IMR-90 (cell line): ENCODE data around the gene PLAAT2. TPM values are rescaled to one million over a fixed set of nuclear protein-coding genes. Genes with fewer than 3 reads are reported as not detected.

Experiments used
- ATAC-seq: fragments of 200-7000 bp; cut with Tn5 transposase; 2 replicates; pipeline ENCODE4 v1.9.1; 2020; ENCODE audit warnings: low read depth, mild to moderate bottlenecking, moderate library complexity
- BruUV-seq: library from RNA; stranded (reverse); fragments of 400-500 nt; replicated peaks from 2 replicates; lab custom pipeline; 2021; lab: Mats Ljungman, UMichigan
- CTCF ChIA-PET: fragments of 300-600 bp; formaldehyde crosslinking; extraction: SDS; loops from one replicate; lab custom pipeline; 2021; ENCODE audit warnings: antibody characterized with exemption; lab: Yijun Ruan, JAX
- POLR2A ChIA-PET: fragments of 300-600 bp; sonication (Branson Sonifier 250); formaldehyde crosslinking; loops from one replicate; lab custom pipeline; 2022; ENCODE audit warnings: antibody characterized with exemption; ENCODE audit not compliant: unreplicated experiment; lab: Charles Lee
- DNase-seq: peaks from one replicate; pipeline ENCODE4 v3.0.0; 2013
- H2AFZ ChIP-seq: replicated peaks from 2 replicates; pipeline ENCODE3; 2013; ENCODE audit warnings: low read length, mild to moderate bottlenecking; ENCODE audit not compliant: poor library complexity
- H2AK5ac ChIP-seq: 2 replicates; pipeline ENCODE4 v1.6.1; 2013; ENCODE audit warnings: low read depth, low read length, inconsistent platforms
- H2AK9ac ChIP-seq: replicated peaks from 2 replicates; pipeline ENCODE3; 2013; ENCODE audit warnings: mild to moderate bottlenecking, low read depth, low read length, moderate library complexity; ENCODE audit not compliant: poor library complexity
- H2BK120ac ChIP-seq: 2 replicates; pipeline ENCODE4 v1.6.1; 2013; ENCODE audit warnings: low read depth, low read length, inconsistent platforms
- H2BK15ac ChIP-seq: 3 replicates; pipeline ENCODE4 v1.6.1; 2013; ENCODE audit warnings: low read depth, low read length, inconsistent platforms
- H2BK20ac ChIP-seq: 2 replicates; pipeline ENCODE4 v1.6.1; 2013; ENCODE audit warnings: low read depth, mild to moderate bottlenecking, inconsistent platforms, low read length, moderate library complexity
- H2BK5ac ChIP-seq: 2 replicates; pipeline ENCODE4 v1.6.1; 2013; ENCODE audit warnings: mild to moderate bottlenecking, low read depth, low read length, inconsistent platforms; ENCODE audit not compliant: poor library complexity, severe bottlenecking
- H3K14ac ChIP-seq: replicated peaks from 2 replicates; pipeline ENCODE4 v1.6.1; 2013; ENCODE audit warnings: low read depth, low read length, inconsistent platforms
- H3K18ac ChIP-seq: 2 replicates; pipeline ENCODE4 v1.6.1; 2013; ENCODE audit warnings: low read depth, low read length, control low read depth
- H3K23ac ChIP-seq: 2 replicates; pipeline ENCODE4 v1.6.1; 2013; ENCODE audit warnings: low read depth, low read length, inconsistent platforms
- H3K27ac ChIP-seq: 2 replicates; pipeline ENCODE4 v1.5.1; 2013; ENCODE audit warnings: mild to moderate bottlenecking, control low read depth, low read length; ENCODE audit not compliant: insufficient read depth
- H3K27me3 ChIP-seq: 2 replicates; pipeline ENCODE4 v1.6.1; 2013; ENCODE audit warnings: low read length; ENCODE audit not compliant: control insufficient read depth, insufficient read depth
- H3K36me3 ChIP-seq: 2 replicates; pipeline ENCODE4 v1.6.1; 2013; ENCODE audit warnings: low read length, mixed read lengths; ENCODE audit not compliant: control insufficient read depth, insufficient read depth
- H3K4ac ChIP-seq: 2 replicates; pipeline ENCODE4 v1.6.1; 2013; ENCODE audit warnings: low read depth, low read length, inconsistent platforms
- H3K4me1 ChIP-seq: 2 replicates; pipeline ENCODE4 v1.6.1; 2013; ENCODE audit warnings: low read length, mixed read lengths; ENCODE audit not compliant: control insufficient read depth, insufficient read depth
- H3K4me2 ChIP-seq: 2 replicates; pipeline ENCODE4 v1.6.1; 2013; ENCODE audit warnings: low read depth, mild to moderate bottlenecking, control low read depth, low read length, moderate library complexity
- H3K4me3 ChIP-seq: 2 replicates; pipeline ENCODE4 v1.5.1; 2013; ENCODE audit warnings: low read depth, mild to moderate bottlenecking, control low read depth, low read length, moderate library complexity; ENCODE audit not compliant: insufficient read depth
- H3K56ac ChIP-seq: 2 replicates; pipeline ENCODE4 v1.6.1; 2013; ENCODE audit warnings: low read length, inconsistent platforms; ENCODE audit not compliant: insufficient read depth; ENCODE audit errors: extremely low read depth
- H3K79me1 ChIP-seq, 2 experiments: 2 replicates each; pipeline ENCODE4 v1.6.1; 2013; ENCODE audit warnings: low read length in 2 of 2, inconsistent platforms in 1 of 2, low read depth in 1 of 2
- H3K9ac ChIP-seq: 2 replicates; pipeline ENCODE4 v1.6.1; 2013; ENCODE audit warnings: low read depth, low read length, control low read depth
- H3K9me1 ChIP-seq: 2 replicates; pipeline ENCODE4 v1.6.1; 2013; ENCODE audit warnings: low read length, inconsistent platforms; ENCODE audit not compliant: insufficient read depth
- H3K9me3 ChIP-seq: 2 replicates; pipeline ENCODE4 v1.6.1; 2013; ENCODE audit warnings: low read length; ENCODE audit not compliant: control insufficient read depth, insufficient read depth
- H4K20me1 ChIP-seq: 2 replicates; pipeline ENCODE4 v1.6.1; 2013; ENCODE audit warnings: low read length, inconsistent platforms; ENCODE audit not compliant: insufficient read depth
- H4K5ac ChIP-seq: 2 replicates; pipeline ENCODE4 v1.6.1; 2013; ENCODE audit warnings: mild to moderate bottlenecking, low read depth, low read length, control low read depth
- H4K8ac ChIP-seq, 2 experiments: 2 replicates each; pipeline ENCODE4 v1.6.1; 2013; ENCODE audit warnings: low read depth in 2 of 2, low read length in 2 of 2, control low read depth in 1 of 2, inconsistent platforms in 1 of 2
- H4K91ac ChIP-seq: 2 replicates; pipeline ENCODE4 v1.6.1; 2013; ENCODE audit warnings: low read depth, low read length, inconsistent platforms; ENCODE audit not compliant: insufficient read depth
- BHLHE40 ChIP-seq: fragments of 150-350 bp; IDR thresholded peaks from 2 replicates; pipeline ENCODE4 v1.6.1; 2016; ENCODE audit warnings: mild to moderate bottlenecking, low read depth, low read length
- CEBPB ChIP-seq: IDR thresholded peaks from 2 replicates; pipeline ENCODE4 v1.6.1; 2012; ENCODE audit warnings: low read depth, low read length, improper control_type of control experiment
- CHD1 ChIP-seq: IDR thresholded peaks from 2 replicates; pipeline ENCODE4 v1.6.1; 2012; ENCODE audit warnings: low read depth, low read length, improper control_type of control experiment
- CTCF ChIP-seq: conservative IDR thresholded peaks from 2 replicates; pipeline ENCODE4 v1.5.1; 2012; ENCODE audit warnings: mild to moderate bottlenecking, low read depth, low read length, improper control_type of control experiment
- ELK1 ChIP-seq: fragments of 150-350 bp; IDR thresholded peaks from 2 replicates; pipeline ENCODE4 v1.6.1; 2016; ENCODE audit warnings: low read depth, mild to moderate bottlenecking, low read length, moderate library complexity, borderline replicate concordance
- FOS ChIP-seq: fragments of 150-350 bp; IDR thresholded peaks from 2 replicates; pipeline ENCODE4 v1.6.1; 2016; ENCODE audit warnings: low read depth, low read length
- MAFK ChIP-seq: IDR thresholded peaks from 2 replicates; pipeline ENCODE4 v1.6.1; 2012; ENCODE audit warnings: low read depth, low read length, improper control_type of control experiment
- MAZ ChIP-seq: IDR thresholded peaks from 2 replicates; pipeline ENCODE4 v1.6.1; 2012; ENCODE audit warnings: low read depth, mild to moderate bottlenecking, low read length, improper control_type of control experiment, moderate library complexity, borderline replicate concordance
- MXI1 ChIP-seq: IDR thresholded peaks from 2 replicates; pipeline ENCODE4 v1.6.1; 2012; ENCODE audit warnings: low read depth, mild to moderate bottlenecking, low read length, moderate library complexity, borderline replicate concordance
- NFE2L2 ChIP-seq: fragments of 150-350 bp; IDR thresholded peaks from 2 replicates; pipeline ENCODE4 v1.6.1; 2016; ENCODE audit warnings: low read depth, mild to moderate bottlenecking, low read length
- POLR2A ChIP-seq: IDR thresholded peaks from 2 replicates; pipeline ENCODE4 v1.6.1; 2012; ENCODE audit warnings: mild to moderate bottlenecking, low read depth, low read length
- RAD21 ChIP-seq: IDR thresholded peaks from 2 replicates; pipeline ENCODE4 v1.6.1; 2012; ENCODE audit warnings: low read length, improper control_type of control experiment
- RCOR1 ChIP-seq: IDR thresholded peaks from 2 replicates; pipeline ENCODE4 v1.6.1; 2012; ENCODE audit warnings: mild to moderate bottlenecking, low read length, improper control_type of control experiment; ENCODE audit not compliant: insufficient replicate concordance
- RFX5 ChIP-seq: IDR thresholded peaks from 2 replicates; pipeline ENCODE4 v1.8.0; 2012; ENCODE audit warnings: low read depth, mild to moderate bottlenecking, low read length, moderate library complexity
- SMC3 ChIP-seq: fragments of 150-350 bp; IDR thresholded peaks from 2 replicates; pipeline ENCODE4 v1.6.1; 2016; ENCODE audit warnings: low read depth, mild to moderate bottlenecking, antibody characterized with exemption, low read length, moderate library complexity
- USF2 ChIP-seq: fragments of 150-350 bp; IDR thresholded peaks from 2 replicates; pipeline ENCODE4 v1.6.1; 2017; ENCODE audit warnings: mild to moderate bottlenecking, antibody characterized with exemption, low read length, low read depth
- WGBS, 2 experiments: methylation state at CpG; one replicate each; pipeline versions ENCODE4 v1.1.5 to v1.1.7; 2013; ENCODE audit warnings: missing lambda C conversion rate in 2 of 2; ENCODE audit not compliant: insufficient read length in 1 of 2; ENCODE audit errors: extremely low coverage in 2 of 2; 5-methylcytosine and 5-hydroxymethylcytosine counted together
- dilution Hi-C: fragments of 300-500 bp; cut with HindIII; formaldehyde crosslinking; loops from one replicate; pipeline ENCODE4 v1.14.3; 2018; ENCODE audit warnings: low sequenced_read_pairs; ENCODE audit not compliant: unreplicated experiment
- in situ Hi-C: fragments of 300-500 bp; cut with MboI; formaldehyde crosslinking; loops from 3 replicates; pipeline ENCODE4 v1.14.3; 2019; ENCODE audit warnings: low sequenced_read_pairs, inconsistent platforms, mixed read lengths
- intact Hi-C: fragments of 100-400 bp; cut with micrococcal nuclease; formaldehyde crosslinking; loops from 2 replicates; pipeline ENCODE4 v1.10.0; 2022
- polyA plus RNA-seq, 3 experiments: library from polyadenylated mRNA; depleted of rRNA; stranded (reverse); fragments of >200 nt; gene quantifications; 2 replicates each; pipeline ENCODE4 v1.2.3, GENCODE V29; 2012; ENCODE audit warnings: low replicate concordance in 1 of 3
- total RNA-seq: library from RNA; depleted of rRNA; stranded (reverse); fragments of >200 nt; gene quantifications from 2 replicates; pipeline ENCODE4 v1.2.3, GENCODE V29; 2012

Gene PLAAT2
- total and polyA plus RNA-seq, 2 of the 4 experiments (the other 2 are of a cell fraction) = not detected

- Histone ChIP-seq H2BK120ac (no peak overlapping the region), H3K9ac (no peak overlapping the region), H2AK5ac (no peak overlapping the region), H2BK5ac (no peak overlapping the region), H3K14ac (no peak overlapping the region), H3K9me3 (peaks cover 3% of the 10 kb centered on the region; the same call in 1 of the 2 replicates), H3K56ac (no peak overlapping the region), H3K27ac (no peak overlapping the region), H3K4me3 (no peak overlapping the region), H3K23ac (no peak overlapping the region), H2BK15ac (no peak overlapping the region), H2BK20ac (no peak overlapping the region), H3K4ac (no peak overlapping the region), H2AFZ (no peak overlapping the region), H4K20me1 (no peaks in the 10 kb centered on the region), H3K9me1 (no peaks in the 10 kb centered on the region; the same call in 1 of the 2 replicates), H3K18ac (no peak overlapping the region), H2AK9ac (no peak overlapping the region), H3K4me1 (peaks cover 6% of the 10 kb centered on the region; the same call in 1 of the 2 replicates), H4K91ac (no peak overlapping the region), H3K4me2 (no peak overlapping the region), H4K5ac (no peak overlapping the region), H3K27me3 (no peaks in the 10 kb centered on the region), H3K36me3 (no peaks in the 10 kb centered on the region), H4K8ac (no peak overlapping the region), H3K79me1 (no peaks in the 10 kb centered on the region)
- dilution Hi-C loops = no loop called here
- intact Hi-C loops = no loop called here
- in situ Hi-C loops = no loop called here
- ChIA-PET CTCF (no interaction called here), POLR2A (no interaction called here)
- BruUV-seq = no TSS peak
- no peak for ATAC-seq
- 100% methylated on average over 1 of the region's 2 CpGs; no CpG with 5 or more reads in 1 of the 2 experiments for WGBS, 2 experiments
- TF ChIP-seq CHD1 = no peak
- TF ChIP-seq CEBPB = no peak
- no peak for TF ChIP-seq RFX5
- no peak for TF ChIP-seq USF2
- TF ChIP-seq MXI1 = no peak
- TF ChIP-seq ELK1 = no peak
- TF ChIP-seq MAFK = no peak
- no peak for TF ChIP-seq RAD21
- TF ChIP-seq SMC3 = no peak
- TF ChIP-seq BHLHE40 = no peak
- no peak for TF ChIP-seq MAZ
- TF ChIP-seq NFE2L2 = no peak
- TF ChIP-seq CTCF = no peak
- no peak for TF ChIP-seq RCOR1
- no peak for TF ChIP-seq FOS
- no peak for TF ChIP-seq POLR2A
- no peak for DNase-seq
These were observed 41.3 kb downstream of the PLAAT2 start for GRCh38 chr11:63521896-63522295.
